Mucosa of descending colon (tissue), 3 donors: Measurements from ENCODE around the gene SLC25A13. TPM values are rescaled to one million over a fixed set of nuclear protein-coding genes. Genes with fewer than 3 reads are reported as not detected.
A peak's percentile ranks its signal among the peaks of the same experiment; 100 is the strongest.

Experiments
- ATAC-seq: fragments of 200-7000 bp; cut with Tn5 transposase; one replicate; pipeline ENCODE4 v1.9.1; 2020; ENCODE audit warnings: mild to moderate bottlenecking, moderate library complexity
- DNase-seq, 3 donors: peaks; one replicate each; pipeline ENCODE4 v3.0.0-alpha.2; 2020
- H3K36me3 ChIP-seq: fragments of 200-600 bp; one replicate; pipeline ENCODE4 v1.8.0; 2021; ENCODE audit warnings: low read depth, mild to moderate bottlenecking
- H3K4me1 ChIP-seq: fragments of 200-600 bp; one replicate; pipeline ENCODE4 v1.8.0; 2021; ENCODE audit warnings: low read depth, mild to moderate bottlenecking
- H3K4me3 ChIP-seq: fragments of 200-600 bp; one replicate; pipeline ENCODE4 v1.8.0; 2021; ENCODE audit warnings: mild to moderate bottlenecking
- H3K9me3 ChIP-seq: fragments of 200-600 bp; one replicate; pipeline ENCODE4 v1.8.0; 2021; ENCODE audit warnings: mild to moderate bottlenecking
- intact Hi-C, 2 donors: fragments of 100-400 bp; cut with DNase I in 1 of 2; cut with micrococcal nuclease in 1 of 2; formaldehyde crosslinking; loops; one replicate each; pipeline versions ENCODE4 v1.11.0 to v1.11.1; 2022; cut with DNase I, micrococcal nuclease
- total RNA-seq, 3 donors: library from RNA; stranded (reverse); fragmentation: NEBNext Ultra II Directional in 2 of 3; extraction: Animal tissue kit (Norgen Biotek cat#: 25700) in 2 of 3; gene quantifications; one replicate each; pipeline versions ENCODE4 v1.2.1 to v1.2.4, GENCODE V29; 2021 to 2023
- TF ChIP-seq, protein P1 (sequence below): fragments of 200-600 bp; IDR thresholded peaks from one replicate; pipeline ENCODE4 v1.8.0; 2022; ENCODE audit warnings: antibody characterized with exemption, mild to moderate bottlenecking
- donor health status: DM: no; HTN: no; CAD: no; lungs with moderate emphysema.
- donor health status: DM: no; HTN: no; CAD: no.
- donor health status: DM: no; HTN: yes; CAD: no.

SLC25A13 gene
- total RNA-seq, 3 donors from 2014 or later: 33.5 to 65.1 (median 42.7) TPM

DNA sequence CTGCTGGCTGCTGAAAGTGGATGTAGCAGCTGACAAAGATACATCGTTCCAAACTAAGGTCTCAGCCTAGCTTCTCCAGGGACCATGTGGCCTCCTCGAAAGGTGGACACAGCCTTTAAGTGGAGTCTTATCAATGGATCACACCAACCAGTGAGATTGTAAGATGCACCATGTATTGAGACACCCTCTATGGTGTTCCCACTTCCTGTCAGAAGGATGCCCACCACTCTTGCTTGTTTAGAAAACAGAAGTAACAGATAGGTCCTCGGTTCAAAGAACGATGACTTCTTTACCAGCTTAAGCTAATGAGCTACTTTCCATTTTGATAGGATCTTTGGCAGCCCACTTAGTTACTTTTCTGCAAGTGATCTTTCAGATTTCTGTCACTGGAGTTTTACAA is 34.3 kb downstream of the SLC25A13 start:
- no peaks in the 10 kb centered on the region for H3K36me3 ChIP-seq
- ATAC-seq (no peak), DNase-seq (no peak)
- H3K9me3 ChIP-seq: no peaks in the 10 kb centered on the region
- peaks cover 4% of the 10 kb centered on the region for H3K4me1 ChIP-seq
- TF ChIP-seq, protein P1, sequence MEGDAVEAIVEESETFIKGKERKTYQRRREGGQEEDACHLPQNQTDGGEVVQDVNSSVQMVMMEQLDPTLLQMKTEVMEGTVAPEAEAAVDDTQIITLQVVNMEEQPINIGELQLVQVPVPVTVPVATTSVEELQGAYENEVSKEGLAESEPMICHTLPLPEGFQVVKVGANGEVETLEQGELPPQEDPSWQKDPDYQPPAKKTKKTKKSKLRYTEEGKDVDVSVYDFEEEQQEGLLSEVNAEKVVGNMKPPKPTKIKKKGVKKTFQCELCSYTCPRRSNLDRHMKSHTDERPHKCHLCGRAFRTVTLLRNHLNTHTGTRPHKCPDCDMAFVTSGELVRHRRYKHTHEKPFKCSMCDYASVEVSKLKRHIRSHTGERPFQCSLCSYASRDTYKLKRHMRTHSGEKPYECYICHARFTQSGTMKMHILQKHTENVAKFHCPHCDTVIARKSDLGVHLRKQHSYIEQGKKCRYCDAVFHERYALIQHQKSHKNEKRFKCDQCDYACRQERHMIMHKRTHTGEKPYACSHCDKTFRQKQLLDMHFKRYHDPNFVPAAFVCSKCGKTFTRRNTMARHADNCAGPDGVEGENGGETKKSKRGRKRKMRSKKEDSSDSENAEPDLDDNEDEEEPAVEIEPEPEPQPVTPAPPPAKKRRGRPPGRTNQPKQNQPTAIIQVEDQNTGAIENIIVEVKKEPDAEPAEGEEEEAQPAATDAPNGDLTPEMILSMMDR: no peak
- intact Hi-C loops: no loop called here
- no peak overlapping the region for H3K4me3 ChIP-seq

- ATAC-seq: peak; percentile 18
- H3K9me3 ChIP-seq: no peaks in the 10 kb centered on the region
- intact Hi-C loops: no loop called here
- TF ChIP-seq, protein P1: no peak
- no peaks in the 10 kb centered on the region for H3K36me3 ChIP-seq
- no peak overlapping the region for H3K4me3 ChIP-seq
- peaks cover 4% of the 10 kb centered on the region for H3K4me1 ChIP-seq
- no peak for DNase-seq
These were observed 34.8 kb downstream of the SLC25A13 start for GRCh38 chr7:96287132-96287531.

DNA sequence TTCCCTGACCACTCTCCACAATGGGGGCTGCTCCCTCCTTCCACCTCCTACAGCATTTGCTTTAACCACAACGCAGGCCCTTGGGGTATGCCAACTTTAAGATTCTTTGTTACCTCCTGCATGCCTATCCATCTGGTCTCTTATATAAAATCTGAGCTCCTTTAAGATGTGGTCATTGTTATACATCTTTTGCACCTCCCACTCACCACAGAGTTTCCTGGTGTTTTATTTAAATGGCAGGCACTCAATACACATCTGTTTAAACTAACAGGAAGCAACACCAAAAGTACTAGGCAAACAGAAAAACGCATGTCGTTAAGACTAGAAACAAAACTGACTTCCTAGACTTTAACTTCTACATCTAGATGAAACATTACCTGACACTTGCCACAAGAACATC is 36.3 kb downstream of the SLC25A13 start:
- H3K4me1 ChIP-seq: peaks cover 4% of the 10 kb centered on the region
- peak in 1 of 3 donors; percentile 12 for DNase-seq
- H3K9me3 ChIP-seq: no peaks in the 10 kb centered on the region
- TF ChIP-seq, protein P1: no peak
- no peaks in the 10 kb centered on the region for H3K36me3 ChIP-seq
- ATAC-seq: peak; percentile 83
- intact Hi-C loops: no loop called here
- no peak overlapping the region for H3K4me3 ChIP-seq

DNA sequence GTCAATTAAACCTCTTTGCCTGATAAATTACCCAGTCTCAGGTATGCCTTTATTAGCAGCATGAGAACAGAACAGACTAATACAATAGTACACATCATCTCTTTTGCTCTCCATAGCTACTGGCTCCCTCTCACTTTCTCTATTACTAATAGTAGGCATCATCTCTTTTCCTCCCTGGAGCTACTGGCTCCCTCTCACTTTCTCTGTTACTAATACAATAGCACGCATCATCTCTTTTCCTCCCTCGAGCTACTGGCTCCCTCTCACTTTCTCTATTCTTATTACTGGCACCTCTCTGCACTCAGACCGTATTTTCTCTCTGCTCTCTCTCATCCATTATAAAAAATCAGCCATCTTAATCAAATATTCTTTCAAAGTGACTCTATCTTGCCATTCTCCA is 37.1 kb downstream of the SLC25A13 start:
- DNase-seq: no peak
- Histone ChIP-seq H3K4me3 (no peak overlapping the region), H3K36me3 (no peaks in the 10 kb centered on the region), H3K9me3 (no peaks in the 10 kb centered on the region), H3K4me1 (peaks cover 4% of the 10 kb centered on the region)
- ATAC-seq: no peak
- TF ChIP-seq, protein P1: no peak
- intact Hi-C loops: no loop called here

- intact Hi-C loops: no loop called here
- ATAC-seq: no peak
- Histone ChIP-seq H3K4me1 (peaks cover 4% of the 10 kb centered on the region), H3K4me3 (no peak overlapping the region), H3K9me3 (no peaks in the 10 kb centered on the region), H3K36me3 (no peaks in the 10 kb centered on the region)
- TF ChIP-seq, protein P1: no peak
- DNase-seq: no peak
These were observed 37.7 kb downstream of the SLC25A13 start for GRCh38 chr7:96284240-96284639.

- Histone ChIP-seq H3K36me3 (no peaks in the 10 kb centered on the region), H3K4me3 (no peak overlapping the region), H3K4me1 (peaks cover 4% of the 10 kb centered on the region), H3K9me3 (no peaks in the 10 kb centered on the region)
- no peak for DNase-seq
- ATAC-seq: peak; percentile 41
- TF ChIP-seq, protein P1: no peak
- intact Hi-C loops: no loop called here
These were observed 39.1 kb downstream of the SLC25A13 start for GRCh38 chr7:96282835-96283234.
